B cell (primary cell): ENCODE measurements around the gene TRABD2B. TPM values are rescaled to one million over a fixed set of nuclear protein-coding genes. Genes with fewer than 3 reads are reported as not detected.

Source experiments
- ATAC-seq: fragments of 200-7000 bp; cut with Tn5 transposase; one replicate; pipeline ENCODE4 v1.10.0; 2021; ENCODE audit warnings: low read depth, mild to moderate bottlenecking, moderate number of reproducible peaks, moderate library complexity
- CTCF ChIA-PET: fragments of 350-600 bp; sonication (Branson Sonifier 250); formaldehyde crosslinking; loops from one replicate; lab custom pipeline; 2021; ENCODE audit warnings: antibody characterized with exemption, inconsistent platforms; lab: Charles Lee
- POLR2A ChIA-PET: fragments of 350-600 bp; sonication (Branson Sonifier 250); formaldehyde crosslinking; loops from one replicate; lab custom pipeline; 2021; ENCODE audit warnings: antibody characterized with exemption; lab: Charles Lee
- DNase-seq: peaks from one replicate; pipeline ENCODE4 v3.0.0; 2013
- H2AFZ ChIP-seq: 2 replicates; pipeline ENCODE4 v1.6.1; 2012; ENCODE audit warnings: mild to moderate bottlenecking, low read depth, low read length; ENCODE audit not compliant: insufficient read depth, poor library complexity, severe bottlenecking
- H3K27ac ChIP-seq, 2 donors: 1 replicate in 1 of 2; 2 replicates in 1 of 2; pipeline ENCODE4 v1.5.1; 2012 to 2013; ENCODE audit warnings: low read length in 2 of 2, mild to moderate bottlenecking in 2 of 2, moderate library complexity in 1 of 2
- H3K27me3 ChIP-seq, 4 experiments: fragments of 200-600 bp in 1 of 4; sonication (generic) in 1 of 4; replicated peaks in 1 of 4; 1 replicate in 2 of 4; 2 replicates in 2 of 4; pipeline versions ENCODE4 v1.6.1 to v1.7.0; 2013 to 2016; ENCODE audit warnings: low read length in 3 of 4, mild to moderate bottlenecking in 2 of 4, mixed read lengths in 1 of 4, moderate library complexity in 1 of 4; ENCODE audit not compliant: insufficient read depth in 4 of 4, control insufficient read depth in 3 of 4; ENCODE audit errors: control extremely low read depth in 1 of 4
- H3K36me3 ChIP-seq, 2 experiments: replicated peaks in 1 of 2; 1 replicate in 1 of 2; 2 replicates in 1 of 2; pipeline versions ENCODE4 v1.6.1 to v1.7.1; 2013; ENCODE audit warnings: low read length in 1 of 2; ENCODE audit not compliant: insufficient read depth in 2 of 2, control insufficient read depth in 1 of 2; ENCODE audit errors: control extremely low read depth in 1 of 2, extremely low read depth in 1 of 2
- H3K4me1 ChIP-seq, 2 donors: fragments of 200-600 bp in 1 of 2; sonication (generic) in 1 of 2; 1 replicate in 1 of 2; 2 replicates in 1 of 2; pipeline versions ENCODE4 v1.5.1 to v1.6.1; 2013 to 2017; ENCODE audit warnings: low read length in 2 of 2; ENCODE audit not compliant: control insufficient read depth in 2 of 2, insufficient read depth in 2 of 2
- H3K4me2 ChIP-seq: replicated peaks from 2 replicates; pipeline ENCODE3; 2012; ENCODE audit warnings: mild to moderate bottlenecking, low read depth, low read length; ENCODE audit not compliant: poor library complexity, severe bottlenecking
- H3K4me3 ChIP-seq, 5 experiments: fragments of 200-600 bp in 1 of 5; sonication (generic) in 1 of 5; 1 replicate in 3 of 5; 2 replicates in 2 of 5; pipeline versions ENCODE4 v1.5.1 to v1.7.0; 2011 to 2016; ENCODE audit warnings: low read length in 4 of 5, mild to moderate bottlenecking in 4 of 5, low read depth in 2 of 5, control low read depth in 1 of 5, moderate library complexity in 1 of 5; ENCODE audit not compliant: insufficient read depth in 1 of 5; ENCODE audit errors: control extremely low read depth in 1 of 5, extremely low read depth in 1 of 5
- H3K79me2 ChIP-seq: fragments of 200-600 bp; sonication (generic); one replicate; pipeline ENCODE4 v1.6.0; 2016; ENCODE audit warnings: low read length; ENCODE audit not compliant: control insufficient read depth, insufficient read depth
- H3K9ac ChIP-seq: fragments of 200-600 bp; sonication (generic); 2 replicates; pipeline ENCODE4 v1.6.1; 2017; ENCODE audit warnings: mild to moderate bottlenecking, low read length, moderate library complexity
- H3K9me3 ChIP-seq, 3 donors: one replicate each; pipeline versions ENCODE4 v1.6.1 to v1.7.1; 2013; ENCODE audit warnings: low read length in 2 of 3; ENCODE audit not compliant: control insufficient read depth in 2 of 3, insufficient read depth in 1 of 3; ENCODE audit errors: control extremely low read depth in 1 of 3
- H4K20me1 ChIP-seq: 2 replicates; pipeline ENCODE4 v1.6.0; 2012; ENCODE audit warnings: mild to moderate bottlenecking, low read length; ENCODE audit not compliant: insufficient read depth, control insufficient read depth, poor library complexity, severe bottlenecking
- H3K27ac Mint-ChIP-seq: one replicate; pipeline ENCODE4 v1.8.0; 2021; ENCODE audit warnings: mixed read lengths
- H3K27me3 Mint-ChIP-seq: one replicate; pipeline ENCODE4 v1.8.0; 2021; ENCODE audit warnings: mixed read lengths
- H3K4me1 Mint-ChIP-seq: one replicate; pipeline ENCODE4 v1.8.0; 2021; ENCODE audit warnings: mixed read lengths
- H3K4me3 Mint-ChIP-seq: one replicate; pipeline ENCODE4 v1.8.0; 2021; ENCODE audit warnings: mixed read lengths
- H3K9me3 Mint-ChIP-seq: one replicate; pipeline ENCODE4 v1.8.0; 2022; ENCODE audit warnings: mixed read lengths; ENCODE audit not compliant: insufficient read depth
- EZH2 ChIP-seq: IDR thresholded peaks from 2 replicates; pipeline ENCODE4 v1.6.1; 2012; ENCODE audit warnings: borderline replicate concordance, low read depth, mild to moderate bottlenecking, moderate library complexity, low read length; ENCODE audit not compliant: insufficient read depth, poor library complexity, severe bottlenecking
- WGBS: methylation state at CpG from one replicate; pipeline ENCODE4 v1.1.5; 2013; ENCODE audit warnings: missing lambda C conversion rate; ENCODE audit not compliant: insufficient coverage; 5-methylcytosine and 5-hydroxymethylcytosine counted together
- intact Hi-C: fragments of 100-400 bp; cut with micrococcal nuclease; formaldehyde crosslinking; loops from one replicate; pipeline ENCODE4 v1.10.0; 2022
- polyA plus RNA-seq: library from polyadenylated mRNA; depleted of rRNA; stranded (reverse); fragments of >200 nt; gene quantifications from 2 replicates; pipeline ENCODE4 v1.2.3, GENCODE V29; 2012
- total RNA-seq, 2 donors: library from RNA; stranded (reverse); fragments of 120-200 nt in 1 of 2; gene quantifications; 1 replicate in 1 of 2; 2 replicates in 1 of 2; pipeline versions ENCODE4 v1.2.3 to v1.2.4, GENCODE V29; 2013 to 2022
- TF ChIP-seq, protein P1 (sequence below): fragments of 200-600 bp; IDR thresholded peaks from one replicate; pipeline ENCODE4 v1.8.0; 2022; ENCODE audit warnings: antibody characterized with exemption, mild to moderate bottlenecking

TRABD2B gene
- total and polyA plus RNA-seq, 2 donors (not counting 1 experiment from before 2014, with no cell fraction given) = not detected

DNA sequence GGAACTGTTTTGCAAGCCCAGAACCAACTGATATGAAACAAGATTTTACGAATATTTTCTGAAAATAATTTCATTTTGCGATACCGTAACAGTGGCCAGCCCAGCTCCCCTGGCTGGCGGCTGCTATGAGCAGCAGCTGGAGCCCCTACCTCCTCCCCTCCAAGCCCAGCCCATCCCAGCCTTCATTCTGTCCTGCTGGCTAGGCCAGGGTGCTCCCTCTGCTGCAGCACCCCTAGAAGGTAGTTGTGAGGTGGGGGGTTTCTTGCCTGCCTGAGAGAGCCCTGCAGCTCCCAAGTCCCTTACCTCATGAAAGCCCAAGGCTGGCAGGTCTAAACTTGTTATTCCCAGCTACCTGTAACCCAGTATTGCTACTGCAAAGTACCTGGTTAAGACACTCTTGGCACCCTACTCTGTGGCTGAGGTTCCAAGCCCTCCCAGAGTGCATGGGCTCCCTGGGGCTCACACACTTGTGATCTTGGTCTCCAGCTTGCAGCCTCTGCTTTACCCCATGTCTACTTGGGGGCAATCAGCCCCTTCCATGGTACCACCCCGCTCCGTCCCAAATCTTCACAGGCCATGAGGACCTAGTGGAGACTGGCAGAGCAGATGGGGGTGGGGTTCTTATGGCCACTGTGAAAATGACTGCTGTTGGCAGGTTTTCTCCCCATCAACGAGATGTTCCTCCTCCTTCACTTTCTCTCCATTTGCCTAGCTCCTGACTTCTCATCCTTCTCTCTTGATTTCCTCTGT lies 239.8 kb downstream of the TRABD2B start:
- H3K4me3 Mint-ChIP-seq = no peak overlapping the region
- intact Hi-C loops = no loop called here
- H3K9me3 Mint-ChIP-seq = no peaks in the 10 kb centered on the region
- Histone ChIP-seq H3K4me1 (no peaks in the 10 kb centered on the region), H3K4me3 (no peak overlapping the region), H3K27me3 (peaks cover 0 to 3% (median 0%) of the 10 kb centered on the region in 4 experiments), H3K36me3 (no peaks in the 10 kb centered on the region), H3K9me3 (no peaks in the 10 kb centered on the region), H3K27ac (no peak overlapping the region), H3K79me2 (no peaks in the 10 kb centered on the region), H4K20me1 (no peaks in the 10 kb centered on the region), H3K4me2 (no peak overlapping the region), H3K9ac (no peak overlapping the region), H2AFZ (no peak overlapping the region)
- ChIA-PET CTCF (no interaction called here), POLR2A (no interaction called here)
- no peak overlapping the region for H3K27ac Mint-ChIP-seq
- no peaks in the 10 kb centered on the region for H3K4me1 Mint-ChIP-seq
- no peak for DNase-seq
- WGBS = 81% methylated on average over 6 of the region's 7 CpGs
- peaks cover 31% of the 10 kb centered on the region for H3K27me3 Mint-ChIP-seq
- no peak for ATAC-seq
- TF ChIP-seq EZH2 = no peak
- TF ChIP-seq, protein P1, sequence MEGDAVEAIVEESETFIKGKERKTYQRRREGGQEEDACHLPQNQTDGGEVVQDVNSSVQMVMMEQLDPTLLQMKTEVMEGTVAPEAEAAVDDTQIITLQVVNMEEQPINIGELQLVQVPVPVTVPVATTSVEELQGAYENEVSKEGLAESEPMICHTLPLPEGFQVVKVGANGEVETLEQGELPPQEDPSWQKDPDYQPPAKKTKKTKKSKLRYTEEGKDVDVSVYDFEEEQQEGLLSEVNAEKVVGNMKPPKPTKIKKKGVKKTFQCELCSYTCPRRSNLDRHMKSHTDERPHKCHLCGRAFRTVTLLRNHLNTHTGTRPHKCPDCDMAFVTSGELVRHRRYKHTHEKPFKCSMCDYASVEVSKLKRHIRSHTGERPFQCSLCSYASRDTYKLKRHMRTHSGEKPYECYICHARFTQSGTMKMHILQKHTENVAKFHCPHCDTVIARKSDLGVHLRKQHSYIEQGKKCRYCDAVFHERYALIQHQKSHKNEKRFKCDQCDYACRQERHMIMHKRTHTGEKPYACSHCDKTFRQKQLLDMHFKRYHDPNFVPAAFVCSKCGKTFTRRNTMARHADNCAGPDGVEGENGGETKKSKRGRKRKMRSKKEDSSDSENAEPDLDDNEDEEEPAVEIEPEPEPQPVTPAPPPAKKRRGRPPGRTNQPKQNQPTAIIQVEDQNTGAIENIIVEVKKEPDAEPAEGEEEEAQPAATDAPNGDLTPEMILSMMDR = no peak

- Histone ChIP-seq H3K27me3 (peaks cover 0 to 3% (median 0%) of the 10 kb centered on the region in 4 experiments), H3K79me2 (no peaks in the 10 kb centered on the region), H3K9me3 (no peaks in the 10 kb centered on the region), H3K27ac (no peak overlapping the region), H3K4me1 (no peaks in the 10 kb centered on the region), H3K9ac (no peak overlapping the region), H3K4me3 (no peak overlapping the region), H4K20me1 (no peaks in the 10 kb centered on the region), H3K4me2 (no peak overlapping the region), H2AFZ (no peak overlapping the region), H3K36me3 (no peaks in the 10 kb centered on the region)
- Mint-ChIP-seq H3K4me1 (no peaks in the 10 kb centered on the region), H3K27me3 (peaks cover 27% of the 10 kb centered on the region), H3K4me3 (no peak overlapping the region), H3K27ac (no peak overlapping the region), H3K9me3 (no peaks in the 10 kb centered on the region)
- ChIA-PET POLR2A (no interaction called here), CTCF (no interaction called here)
- ATAC-seq (no peak), DNase-seq (no peak)
- intact Hi-C loops = no loop called here
- TF ChIP-seq, protein P1 = no peak
- TF ChIP-seq EZH2 = no peak
- 93% methylated on average over 6 of the region's 8 CpGs for WGBS
Observed at GRCh38 chr1:47756411-47756810, 240.8 kb downstream of the TRABD2B start.
